GM23338 (cell line): Measurements from ENCODE around the gene CSPG4. TPM values are rescaled to one million over a fixed set of nuclear protein-coding genes. Genes with fewer than 3 reads are reported as not detected.

Experiments used
- ATAC-seq: fragments of 200-7000 bp; cut with Tn5 transposase; 3 replicates; pipeline ENCODE4 v1.9.1; 2020
- DNase-seq: peaks from one replicate; pipeline ENCODE4 v3.0.0-alpha.2; 2015; ENCODE audit warnings: low spot score
- H2AFZ ChIP-seq: fragments of 200-600 bp; sonication (generic); 2 replicates; pipeline ENCODE4 v1.8.0; 2016; ENCODE audit warnings: antibody characterized with exemption, mild to moderate bottlenecking, moderate library complexity
- H3F3A ChIP-seq: fragments of 200-600 bp; sonication (generic); replicated peaks from 2 replicates; pipeline ENCODE4 v1.8.0; 2017; ENCODE audit warnings: antibody characterized with exemption, mixed run types, low read depth
- H3K27ac ChIP-seq: fragments of 200-600 bp; sonication (generic); 2 replicates; pipeline ENCODE4 v1.6.1; 2016; ENCODE audit warnings: low read depth
- H3K27me3 ChIP-seq: fragments of 200-600 bp; sonication (generic); 2 replicates; pipeline ENCODE4 v1.8.0; 2016; ENCODE audit warnings: mild to moderate bottlenecking, mixed run types, moderate library complexity; ENCODE audit not compliant: insufficient read depth
- H3K36me3 ChIP-seq: fragments of 200-600 bp; sonication (generic); 2 replicates; pipeline ENCODE4 v1.8.0; 2016; ENCODE audit warnings: mild to moderate bottlenecking; ENCODE audit not compliant: insufficient read depth
- H3K4me1 ChIP-seq: fragments of 200-600 bp; sonication (generic); 2 replicates; pipeline ENCODE4 v1.8.0; 2016; ENCODE audit warnings: mild to moderate bottlenecking, moderate library complexity; ENCODE audit not compliant: insufficient read depth
- H3K4me2 ChIP-seq: fragments of 200-600 bp; sonication (generic); 2 replicates; pipeline ENCODE4 v1.7.1; 2017; ENCODE audit warnings: mixed run types
- H3K4me3 ChIP-seq: fragments of 200-600 bp; sonication (generic); 2 replicates; pipeline ENCODE4 v1.6.1; 2016; ENCODE audit warnings: mixed run types
- H3K79me2 ChIP-seq: fragments of 200-600 bp; sonication (generic); replicated peaks from 2 replicates; pipeline ENCODE4 v1.8.0; 2017; ENCODE audit warnings: mild to moderate bottlenecking; ENCODE audit not compliant: insufficient read depth
- H3K9me2 ChIP-seq: fragments of 200-600 bp; sonication (generic); 2 replicates; pipeline ENCODE4 v1.8.0; 2017; ENCODE audit not compliant: insufficient read depth
- H4K20me1 ChIP-seq: fragments of 200-600 bp; sonication (generic); replicated peaks from 2 replicates; pipeline ENCODE4 v1.8.0; 2017; ENCODE audit warnings: mild to moderate bottlenecking; ENCODE audit not compliant: insufficient read depth
- H3K27ac Mint-ChIP-seq: 2 replicates; pipeline ENCODE4 v1.8.0; 2020; ENCODE audit warnings: inconsistent platforms, mild to moderate bottlenecking, moderate library complexity, mixed read lengths
- H3K27me3 Mint-ChIP-seq: 3 replicates; pipeline ENCODE4 v1.8.0; 2022; ENCODE audit warnings: low read depth, mild to moderate bottlenecking, moderate library complexity, mixed read lengths, inconsistent platforms; ENCODE audit not compliant: insufficient read depth, poor library complexity
- H3K36me3 Mint-ChIP-seq: 3 replicates; pipeline ENCODE4 v1.8.0; 2021; ENCODE audit warnings: low read depth, mild to moderate bottlenecking, inconsistent platforms, moderate library complexity, mixed read lengths
- H3K4me1 Mint-ChIP-seq: 3 replicates; pipeline ENCODE4 v1.8.0; 2020; ENCODE audit warnings: mild to moderate bottlenecking, inconsistent platforms, mixed read lengths
- H3K4me3 Mint-ChIP-seq: 3 replicates; pipeline ENCODE4 v1.8.0; 2021; ENCODE audit warnings: moderate library complexity, mild to moderate bottlenecking, inconsistent platforms, mixed read lengths
- H3K9me3 Mint-ChIP-seq: 3 replicates; pipeline ENCODE4 v1.8.0; 2020; ENCODE audit warnings: moderate library complexity, mild to moderate bottlenecking, inconsistent platforms, mixed read lengths
- CREB1 ChIP-seq: fragments of 250-450 bp; sonication (Bioruptor Pico); IDR thresholded peaks from 2 replicates; pipeline ENCODE4 v1.5.0; 2020; ENCODE audit warnings: low read depth, mild to moderate bottlenecking, moderate library complexity
- CTCF ChIP-seq, 2 experiments: fragments of 200-600 bp in 1 of 2; sonication (generic) in 1 of 2; conservative IDR thresholded peaks; 2 replicates each; pipeline versions ENCODE4 v1.5.1 to v1.6.1; 2016 to 2017; ENCODE audit warnings: antibody characterized with exemption in 2 of 2, low read depth in 2 of 2, mild to moderate bottlenecking in 2 of 2, moderate library complexity in 1 of 2
- ETS1 ChIP-seq: IDR thresholded peaks from 2 replicates; pipeline ENCODE4 v1.6.1; 2016; ENCODE audit warnings: antibody characterized with exemption
- EZH2 ChIP-seq: fragments of 200-600 bp; sonication (generic); IDR thresholded peaks from one replicate; pipeline ENCODE4 v1.8.0; 2017; ENCODE audit warnings: antibody characterized with exemption, mild to moderate bottlenecking, low read depth; ENCODE audit not compliant: unreplicated experiment
- EZH2phosphoT487 ChIP-seq: fragments of 200-600 bp; sonication (generic); IDR thresholded peaks from one replicate; pipeline ENCODE4 v1.8.1; 2018; ENCODE audit warnings: antibody characterized with exemption; ENCODE audit not compliant: unreplicated experiment
- JUNB ChIP-seq: IDR thresholded peaks from one replicate; pipeline ENCODE4 v1.6.1; 2016; ENCODE audit warnings: antibody characterized with exemption; ENCODE audit not compliant: unreplicated experiment
- NANOG ChIP-seq: IDR thresholded peaks from 2 replicates; pipeline ENCODE4 v1.6.1; 2016; ENCODE audit warnings: antibody characterized with exemption, borderline replicate concordance
- POLR2AphosphoS5 ChIP-seq: IDR thresholded peaks from 2 replicates; pipeline ENCODE4 v1.6.1; 2016; ENCODE audit warnings: antibody characterized with exemption, low read depth
- REST ChIP-seq: IDR thresholded peaks from one replicate; pipeline ENCODE4 v1.6.1; 2018; ENCODE audit warnings: antibody characterized with exemption; ENCODE audit not compliant: unreplicated experiment
- STAT1 ChIP-seq: IDR thresholded peaks from one replicate; pipeline ENCODE4 v1.6.1; 2016; ENCODE audit warnings: antibody characterized with exemption; ENCODE audit not compliant: unreplicated experiment
- ZNF114 ChIP-seq: fragments of 250-450 bp; sonication (Bioruptor Pico); IDR thresholded peaks from 2 replicates; pipeline ENCODE4 v1.5.0; 2020; ENCODE audit warnings: mild to moderate bottlenecking, moderate library complexity
- ZNF331 ChIP-seq: fragments of 250-450 bp; sonication (Bioruptor Pico); IDR thresholded peaks from 2 replicates; pipeline ENCODE4 v1.5.0; 2020; ENCODE audit warnings: low read depth, mild to moderate bottlenecking, moderate library complexity
- ZNF462 ChIP-seq: fragments of 250-450 bp; sonication (Bioruptor Pico); IDR thresholded peaks from 2 replicates; pipeline ENCODE4 v1.5.0; 2020; ENCODE audit warnings: mild to moderate bottlenecking, moderate library complexity
- polyA plus RNA-seq: library from polyadenylated mRNA; unstranded; fragments of >200 nt; fragmentation: Nextera tagmentation; extraction: Ambion mirVana; gene quantifications from 2 replicates; pipeline ENCODE4 v1.2.1, GENCODE V29; 2016
- total RNA-seq: library from RNA; depleted of rRNA; stranded (reverse); fragments of >200 nt; shearing (Covaris generic); gene quantifications from 2 replicates; pipeline ENCODE4 v1.2.3, GENCODE V29; 2014

CSPG4 gene
- total and polyA plus RNA-seq, 2 experiments from 2014 or later = 0.27 to 4.0 TPM

- Mint-ChIP-seq H3K4me1 (peaks cover 21% of the 10 kb centered on the region), H3K36me3 (no peaks in the 10 kb centered on the region), H3K4me3 (no peak overlapping the region), H3K9me3 (no peaks in the 10 kb centered on the region), H3K27me3 (peaks cover 9% of the 10 kb centered on the region), H3K27ac (no peak overlapping the region)
- Histone ChIP-seq H3K9me2 (no peaks in the 10 kb centered on the region), H3K4me3 (no peak overlapping the region), H3K36me3 (no peaks in the 10 kb centered on the region), H3K79me2 (no peaks in the 10 kb centered on the region), H4K20me1 (no peaks in the 10 kb centered on the region; the same call in 1 of the 2 replicates), H3K4me2 (no peak overlapping the region), H3K27me3 (no peaks in the 10 kb centered on the region), H3K4me1 (peaks cover 15% of the 10 kb centered on the region; the same call in 1 of the 2 replicates), H3K27ac (no peak overlapping the region), H3F3A (no peaks in the 10 kb centered on the region), H2AFZ (no peak overlapping the region)
- DNase-seq (no peak), ATAC-seq (no peak)
- TF ChIP-seq ZNF462 (CRISPR knock-in tag) (no peak), POLR2AphosphoS5 (no peak), CREB1 (CRISPR knock-in tag) (no peak), ZNF331 (CRISPR knock-in tag) (no peak), ZNF114 (CRISPR knock-in tag) (no peak), REST (no peak), CTCF (conservative IDR thresholded peaks at IDR 0.05; ENCODE audit: low read depth in 2 of 2) (no peak), JUNB (no peak), EZH2 (no peak), EZH2phosphoT487 (no peak), STAT1 (no peak), ETS1 (no peak), NANOG (no peak)
Observed at GRCh38 chr15:75669191-75669878, 43.3 kb downstream of the CSPG4 start.
